Measurements from ENCODE around the gene USP13.

DNA sequence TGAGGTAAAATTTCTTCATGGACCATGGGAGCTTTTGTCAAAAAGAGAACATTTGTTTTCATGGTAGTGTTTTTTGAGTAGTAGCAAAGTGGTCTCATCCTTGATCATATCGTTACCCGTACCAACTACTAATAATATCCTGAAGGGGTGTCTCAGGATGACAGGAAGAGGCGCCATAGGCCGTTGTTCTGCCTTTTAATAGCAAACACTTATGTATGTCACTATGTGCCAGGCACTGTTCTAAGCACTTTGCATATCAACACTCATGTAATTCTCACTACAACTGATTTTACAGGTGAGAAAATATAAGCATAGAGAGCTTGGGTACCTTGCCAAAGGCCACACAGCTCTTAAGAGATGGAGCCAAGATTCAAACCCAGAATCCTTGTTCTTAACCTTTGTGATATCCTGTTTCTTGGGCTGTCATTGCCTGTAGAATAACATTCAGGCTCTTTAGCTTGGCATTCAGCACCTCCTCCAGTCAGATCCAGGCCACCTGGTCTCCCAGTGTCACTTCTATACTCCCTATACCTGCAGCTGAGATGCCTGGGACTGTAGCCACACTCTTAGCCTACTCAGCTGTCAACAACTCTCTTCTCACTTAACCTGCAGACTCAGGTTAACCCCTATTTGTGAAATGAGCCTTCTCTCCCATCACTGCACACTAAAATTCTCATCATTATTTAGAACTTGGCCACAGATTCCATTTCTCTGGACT lies 113.7 kb downstream of the USP13 start:
- TF ChIP-seq, protein P1, sequence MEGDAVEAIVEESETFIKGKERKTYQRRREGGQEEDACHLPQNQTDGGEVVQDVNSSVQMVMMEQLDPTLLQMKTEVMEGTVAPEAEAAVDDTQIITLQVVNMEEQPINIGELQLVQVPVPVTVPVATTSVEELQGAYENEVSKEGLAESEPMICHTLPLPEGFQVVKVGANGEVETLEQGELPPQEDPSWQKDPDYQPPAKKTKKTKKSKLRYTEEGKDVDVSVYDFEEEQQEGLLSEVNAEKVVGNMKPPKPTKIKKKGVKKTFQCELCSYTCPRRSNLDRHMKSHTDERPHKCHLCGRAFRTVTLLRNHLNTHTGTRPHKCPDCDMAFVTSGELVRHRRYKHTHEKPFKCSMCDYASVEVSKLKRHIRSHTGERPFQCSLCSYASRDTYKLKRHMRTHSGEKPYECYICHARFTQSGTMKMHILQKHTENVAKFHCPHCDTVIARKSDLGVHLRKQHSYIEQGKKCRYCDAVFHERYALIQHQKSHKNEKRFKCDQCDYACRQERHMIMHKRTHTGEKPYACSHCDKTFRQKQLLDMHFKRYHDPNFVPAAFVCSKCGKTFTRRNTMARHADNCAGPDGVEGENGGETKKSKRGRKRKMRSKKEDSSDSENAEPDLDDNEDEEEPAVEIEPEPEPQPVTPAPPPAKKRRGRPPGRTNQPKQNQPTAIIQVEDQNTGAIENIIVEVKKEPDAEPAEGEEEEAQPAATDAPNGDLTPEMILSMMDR (IDR thresholded peaks at IDR 0.05): no peak
- no peak for TF ChIP-seq POLR2A (IDR thresholded peaks at IDR 0.05)
- TF ChIP-seq POLR2AphosphoS5 (IDR thresholded peaks at IDR 0.05): no peak
